SK-N-SH (cell line): ENCODE data around the gene SNW1. TPM values are rescaled to one million over a fixed set of nuclear protein-coding genes. Genes with fewer than 3 reads are reported as not detected.
"Not testable (repeated sequence)": the region's sequence is repeated elsewhere in the genome, so short reads cannot be mapped to it uniquely, and the experiment has no call there.

ENCODE experiments used
- CTCF ChIA-PET: fragments of 300-600, 350-600 bp; formaldehyde crosslinking; extraction: SDS; loops from one replicate; lab custom pipeline; 2021; lab: Yijun Ruan, JAX
- POLR2A ChIA-PET: fragments of 350-600 bp; sonication (Branson Sonifier 250); formaldehyde crosslinking; extraction: SDS; loops from one replicate; lab custom pipeline; 2020; ENCODE audit warnings: antibody characterized with exemption, inconsistent platforms; lab: Yijun Ruan, JAX
- DNase-seq: peaks from one replicate; pipeline ENCODE4 v3.0.0; 2012
- H2AFZ ChIP-seq: fragments of 200-600 bp; sonication (generic); 2 replicates; pipeline ENCODE4 v1.8.1; 2016; ENCODE audit warnings: antibody characterized with exemption, mild to moderate bottlenecking, low read depth
- H3F3A ChIP-seq: fragments of 200-600 bp; sonication (generic); replicated peaks from 2 replicates; pipeline ENCODE3; 2016; ENCODE audit warnings: antibody characterized with exemption, mild to moderate bottlenecking; ENCODE audit not compliant: insufficient read depth
- H3K27ac ChIP-seq, 2 experiments: fragments of 200-500 bp in 1 of 2; fragments of 200-600 bp in 1 of 2; sonication (Bioruptor generic) in 1 of 2; sonication (generic), shearing (Covaris generic) in 1 of 2; 2 replicates each; pipeline versions ENCODE4 v1.5.1 to v1.6.1; 2014 to 2016; ENCODE audit warnings: low read depth in 2 of 2, inconsistent platforms in 1 of 2, low read length in 1 of 2, mild to moderate bottlenecking in 1 of 2, mixed read lengths in 1 of 2
- H3K27me3 ChIP-seq: fragments of 200-600 bp; sonication (generic), shearing (Covaris generic); 2 replicates; pipeline ENCODE4 v1.6.1; 2016; ENCODE audit warnings: mixed run types; ENCODE audit not compliant: insufficient read depth
- H3K36me3 ChIP-seq, 2 experiments: fragments of 200-500 bp in 1 of 2; fragments of 200-600 bp in 1 of 2; sonication (Bioruptor generic) in 1 of 2; sonication (generic) in 1 of 2; replicated peaks in 1 of 2; 2 replicates each; pipeline versions ENCODE3 to v1.5.1; 2014 to 2016; ENCODE audit warnings: low read length in 1 of 2, mild to moderate bottlenecking in 1 of 2; ENCODE audit not compliant: insufficient read depth in 2 of 2, control insufficient read depth in 1 of 2
- H3K4me1 ChIP-seq, 2 experiments: fragments of 200-500 bp in 1 of 2; fragments of 200-600 bp in 1 of 2; sonication (Bioruptor generic) in 1 of 2; sonication (generic), shearing (Covaris generic) in 1 of 2; 2 replicates each; pipeline versions ENCODE4 v1.5.1 to v1.6.1; 2014 to 2016; ENCODE audit warnings: low read depth in 1 of 2, low read length in 1 of 2, mixed run types in 1 of 2; ENCODE audit not compliant: insufficient read depth in 2 of 2, control insufficient read depth in 1 of 2
- H3K4me2 ChIP-seq: fragments of 200-600 bp; sonication (generic), shearing (Covaris generic); 2 replicates; pipeline ENCODE4 v1.6.1; 2017; ENCODE audit warnings: mixed run types
- H3K4me3 ChIP-seq, 2 experiments: fragments of 200-500 bp in 1 of 2; fragments of 200-600 bp in 1 of 2; sonication (Bioruptor generic) in 1 of 2; sonication (generic), shearing (Covaris generic) in 1 of 2; 2 replicates each; pipeline versions ENCODE4 v1.5.1 to v1.8.1; 2014 to 2016; ENCODE audit warnings: low read depth in 2 of 2, inconsistent platforms in 1 of 2, low read length in 1 of 2, mild to moderate bottlenecking in 1 of 2, mixed read lengths in 1 of 2, moderate library complexity in 1 of 2
- H3K79me2 ChIP-seq: fragments of 200-600 bp; sonication (generic); 2 replicates; pipeline ENCODE4 v1.8.1; 2017; ENCODE audit warnings: mild to moderate bottlenecking; ENCODE audit not compliant: insufficient read depth
- H3K9ac ChIP-seq: fragments of 200-600 bp; sonication (generic); 2 replicates; pipeline ENCODE4 v1.6.1; 2017; ENCODE audit warnings: mixed run types
- H3K9me2 ChIP-seq: fragments of 200-600 bp; sonication (generic); 2 replicates; pipeline ENCODE4 v1.6.1; 2017; ENCODE audit warnings: mixed run types
- H3K9me3 ChIP-seq: fragments of 200-600 bp; sonication (generic); 2 replicates; pipeline ENCODE4 v1.6.1; 2017; ENCODE audit warnings: mixed run types, mild to moderate bottlenecking, moderate library complexity
- H4K20me1 ChIP-seq: fragments of 200-600 bp; sonication (generic); 2 replicates; pipeline ENCODE4 v1.6.1; 2017; ENCODE audit warnings: mild to moderate bottlenecking, mixed run types; ENCODE audit not compliant: insufficient read depth
- CTCF ChIP-seq: fragments of 200-600 bp; sonication (generic); IDR thresholded peaks from 2 replicates; pipeline ENCODE4 v1.6.1; 2017; ENCODE audit warnings: antibody characterized with exemption, mild to moderate bottlenecking, moderate library complexity
- ELF1 ChIP-seq: IDR thresholded peaks from 2 replicates; pipeline ENCODE4 v1.4.0; 2012
- EP300 ChIP-seq, 2 experiments: IDR thresholded peaks; 2 replicates each; pipeline versions ENCODE4 v1.4.0 to v1.6.1; 2012; ENCODE audit warnings: borderline replicate concordance in 1 of 2, low read depth in 1 of 2, low read length in 1 of 2
- FOXM1 ChIP-seq: IDR thresholded peaks from 2 replicates; pipeline ENCODE4 v1.4.0; 2012; ENCODE audit warnings: low read depth, mild to moderate bottlenecking
- GABPA ChIP-seq: IDR thresholded peaks from 2 replicates; pipeline ENCODE4 v1.4.0; 2012; ENCODE audit warnings: low read depth, mild to moderate bottlenecking
- GATA2 ChIP-seq: sonication (generic); formaldehyde crosslinking; IDR thresholded peaks from 2 replicates; pipeline ENCODE4 v1.5.0; 2020; ENCODE audit warnings: mild to moderate bottlenecking, missing genetic modification reagents
- MAX ChIP-seq: IDR thresholded peaks from 2 replicates; pipeline ENCODE4 v1.4.0; 2012; ENCODE audit warnings: low read depth
- MEF2A ChIP-seq: IDR thresholded peaks from 2 replicates; pipeline ENCODE4 v1.4.0; 2012; ENCODE audit warnings: low read depth, borderline replicate concordance
- MXI1 ChIP-seq: IDR thresholded peaks from 2 replicates; pipeline ENCODE4 v1.6.1; 2012; ENCODE audit warnings: mild to moderate bottlenecking, low read depth, low read length, improper control_type of control experiment
- NRF1 ChIP-seq: IDR thresholded peaks from 2 replicates; pipeline ENCODE4 v1.6.1; 2012; ENCODE audit warnings: low read depth, mild to moderate bottlenecking, low read length
- POLR2AphosphoS5 ChIP-seq: IDR thresholded peaks from 2 replicates; pipeline ENCODE4 v1.6.1; 2012; ENCODE audit warnings: low read depth, low read length
- RAD21 ChIP-seq: IDR thresholded peaks from 2 replicates; pipeline ENCODE4 v1.6.1; 2012; ENCODE audit warnings: mild to moderate bottlenecking, low read length
- RFX5 ChIP-seq: IDR thresholded peaks from 2 replicates; pipeline ENCODE4 v1.6.1; 2012; ENCODE audit warnings: mild to moderate bottlenecking, improper control_type of control experiment, low read length
- SIN3A ChIP-seq: IDR thresholded peaks from 2 replicates; pipeline ENCODE4 v1.6.1; 2012; ENCODE audit warnings: low read depth, mild to moderate bottlenecking, low read length, moderate library complexity, borderline replicate concordance
- TAF1 ChIP-seq: IDR thresholded peaks from 2 replicates; pipeline ENCODE4 v1.6.1; 2012; ENCODE audit warnings: low read depth, mild to moderate bottlenecking, low read length, moderate library complexity, borderline replicate concordance
- USF1 ChIP-seq: IDR thresholded peaks from 2 replicates; pipeline ENCODE4 v1.4.0; 2012; ENCODE audit warnings: low read depth, borderline replicate concordance
- USF2 ChIP-seq: fragments of 150-350 bp; IDR thresholded peaks from 2 replicates; pipeline ENCODE4 v1.6.1; 2017; ENCODE audit warnings: antibody characterized with exemption, low read length, low read depth, borderline replicate concordance
- ZBTB33 ChIP-seq: IDR thresholded peaks from 2 replicates; pipeline ENCODE4 v1.4.0; 2012; ENCODE audit warnings: low read depth, borderline replicate concordance
- WGBS: methylation state at CpG from one replicate; pipeline ENCODE4 v1.1.6; 2017; ENCODE audit warnings: low lambda C conversion rate; 5-methylcytosine and 5-hydroxymethylcytosine counted together
- polyA plus RNA-seq, 3 experiments: library from polyadenylated mRNA; depleted of rRNA; stranded (reverse); fragments of >200 nt; gene quantifications; 2 replicates each; pipeline ENCODE4 v1.2.3, GENCODE V29; 2012

SNW1 gene
- polyA plus RNA-seq, 1 of the 3 experiments (the other 2 are of a cell fraction), result 30.2 TPM

GRCh38 chr14:77799863-77800730 lies 39.1 kb upstream of the SNW1 start, which contains the start of gene ADCK1:
TSS of gene ADCK1 (plus strand) at chr14:77800109. CDS start at chr14:77818979, 18,870 bp downstream.
- H3K27ac ChIP-seq, result peak within 1 kb of the TSS; percentile 66 to 85
- peak within 1 kb of the TSS; percentile 75 for H3K9ac ChIP-seq
- POLR2A ChIA-PET, result interaction anchor here (0.9 to 1.6 kb wide), 4 partner anchors 9 to 124 kb away, joined by 3 to 8 read pairs (median 4); partner anchors contain the start of genes ALKBH1, SLIRP and SNW1
- H3K4me2 ChIP-seq, result peak within 1 kb of the TSS; percentile 87
- H3K4me3 ChIP-seq, result peak within 1 kb of the TSS; percentile 65 to 75
- no peaks in the 10 kb centered on the region for H3K9me2 ChIP-seq
- H3K79me2 ChIP-seq, result no peaks in the 10 kb centered on the region
- DNase-seq, result peak; percentile 90
- TF ChIP-seq NRF1 (no peak), USF1 (peak; percentile 89), MEF2A (no peak), RAD21 (peak; percentile 1; the same call in 1 of the 2 replicates), MXI1 (peak; percentile 97), RFX5 (no peak; the same call in 1 of the 2 replicates), TAF1 (0 out of 2 replicates have a peak, but pooled peaks have one; percentile 32), POLR2AphosphoS5 (peak; percentile 72), ELF1 (peak; percentile 79), EP300 (IDR thresholded peaks at IDR 0.05; ENCODE audit: borderline replicate concordance in 1 of 2, low read depth in 1 of 2, low read length in 1 of 2) (peak in 1 of 2 experiments; percentile 42; a peak in 1 of 4 replicates), MAX (peak; percentile 85; the same call in 1 of the 2 replicates), GABPA (peak; percentile 67), USF2 (peak; percentile 64; the same call in 1 of the 2 replicates), CTCF (peak; percentile 46), FOXM1 (0 out of 2 replicates have a peak, but pooled peaks have one; percentile 20), SIN3A (0 out of 2 replicates have a peak, but pooled peaks have one; percentile 46), GATA2 (peak; percentile 99), ZBTB33 (no peak)
- TF ChIP-seq, all 33 proteins: peak for 14
- no peaks in the 10 kb centered on the region for H3K9me3 ChIP-seq
- under 1% methylated on average over 21 of the region's 66 CpGs for WGBS
- peaks cover 6% of the 10 kb centered on the region for H3F3A ChIP-seq
- H4K20me1 ChIP-seq, result no peaks in the 10 kb centered on the region
- CTCF ChIA-PET, result interaction anchor here (1.0 to 1.5 kb wide), 3 partner anchors 17 to 61 kb away, joined by 3 to 4 read pairs (median 3); no protein-coding TSS in a partner anchor
- H3K27me3 ChIP-seq, result no peaks in the 10 kb centered on the region
- no peaks in the 10 kb centered on the region for H3K36me3 ChIP-seq
- H2AFZ ChIP-seq, result peak within 1 kb of the TSS; percentile 98
- 0 out of 4 replicates have a peak, but pooled peaks cover 0 to 4% of the 10 kb centered on the region in 2 experiments for H3K4me1 ChIP-seq

- H3F3A ChIP-seq, H3K4me1 ChIP-seq, H3K79me2 ChIP-seq, H3K27me3 ChIP-seq, H3K9me2 ChIP-seq, DNase-seq, H4K20me1 ChIP-seq, H3K9me3 ChIP-seq, H3K36me3 ChIP-seq: not testable (repeated sequence)
- Histone ChIP-seq H2AFZ (peak overlapping the region; percentile 98), H3K4me2 (peak overlapping the region; percentile 87), H3K27ac (peak overlapping the region; percentile 66 to 85; a peak in 2 of 4 replicates), H3K9ac (0 out of 2 replicates have a peak overlapping the region, but pooled peaks have one; percentile 75), H3K4me3 (peak overlapping the region; percentile 65 to 75)
- ChIA-PET POLR2A (interaction anchor here (0.9 to 1.4 kb wide), 3 partner anchors 10 to 91 kb away, joined by 3 to 8 read pairs (median 3); partner anchors contain the start of genes ALKBH1, SLIRP and SNW1), CTCF (interaction anchor here (1.0 to 1.5 kb wide), 2 partner anchors 17 to 62 kb away, joined by 3 to 4 read pairs; no protein-coding TSS in a partner anchor)
- WGBS, result 85% methylated on average over 13 of the region's 13 CpGs
These were observed 38.5 kb upstream of the SNW1 start for GRCh38 chr14:77799456-77799855.
